ENCODE data around the gene SOX21. TPM values are rescaled to one million over a fixed set of nuclear protein-coding genes. Genes with fewer than 3 reads are reported as not detected.
"Not testable (repeated sequence)": the region's sequence is repeated elsewhere in the genome, so short reads cannot be mapped to it uniquely, and the experiment has no call there.

SOX21 gene
- polyA plus RNA-seq, 1 donor from 2014 or later, result 0.35 TPM

GRCh38 chr13:94726425-94726824 lies 14.1 kb upstream of the SOX21 start:
- H3K27ac ChIP-seq (ENCODE audit: low read length), result no peak overlapping the region
- no peak overlapping the region for H2AFZ ChIP-seq (ENCODE audit: low read depth, low read length)
- H4K20me1 ChIP-seq (ENCODE audit: insufficient read depth), result no peaks in the 10 kb centered on the region
- no peak overlapping the region for H3K4me2 ChIP-seq (ENCODE audit: low read length)
- H3K9ac ChIP-seq (ENCODE audit: low read length), result no peak overlapping the region
- H3F3A ChIP-seq (ENCODE audit: insufficient read depth, low read length, poor library complexity, severe bottlenecking), result no peaks in the 10 kb centered on the region
- no peaks in the 10 kb centered on the region for H3K9me2 ChIP-seq (ENCODE audit: insufficient read depth, low read length)
- no peaks in the 10 kb centered on the region for H3K79me2 ChIP-seq (replicated peaks; ENCODE audit: insufficient read depth, low read length)
- no peaks in the 10 kb centered on the region for H3K9me3 ChIP-seq (ENCODE audit: low read length)
- no peak overlapping the region for H3K4me3 ChIP-seq (ENCODE audit: low read length)
- H3K36me3 ChIP-seq (ENCODE audit: insufficient read depth, low read length), result no peaks in the 10 kb centered on the region
- no peak for TF ChIP-seq MXI1 (conservative IDR thresholded peaks at IDR 0.05; ENCODE audit: poor library complexity, severe bottlenecking)
- no peak for TF ChIP-seq REST (IDR thresholded peaks at IDR 0.05; ENCODE audit: borderline replicate concordance)
- no peak for TF ChIP-seq CTCF (IDR thresholded peaks at IDR 0.05; ENCODE audit: poor library complexity, severe bottlenecking)
- no peak for TF ChIP-seq POLR2AphosphoS5 (IDR thresholded peaks at IDR 0.05)
- TF ChIP-seq TAF1 (IDR thresholded peaks at IDR 0.05; ENCODE audit: low read depth), result no peak
- no peak for TF ChIP-seq SMC3 (conservative IDR thresholded peaks at IDR 0.05; ENCODE audit: poor library complexity)
- no peak for TF ChIP-seq EZH2 (IDR thresholded peaks at IDR 0.05; ENCODE audit: borderline replicate concordance, insufficient read depth, low read length, poor library complexity, severe bottlenecking)
- no peak for TF ChIP-seq RAD21 (conservative IDR thresholded peaks at IDR 0.05)
- TF ChIP-seq EP300 (conservative IDR thresholded peaks at IDR 0.05; ENCODE audit: poor library complexity, severe bottlenecking), result no peak
- H3K27me3 ChIP-seq (ENCODE audit: insufficient read depth, low read depth, low read length), result no peaks in the 10 kb centered on the region

GRCh38 chr13:94722609-94723345 lies 10.4 kb upstream of the SOX21 start:
- Histone ChIP-seq H3F3A (ENCODE audit: insufficient read depth, low read length, poor library complexity, severe bottlenecking) (no peaks in the 10 kb centered on the region), H3K27ac (ENCODE audit: low read length) (no peak overlapping the region), H3K9me2 (ENCODE audit: insufficient read depth, low read length) (no peaks in the 10 kb centered on the region), H3K36me3 (ENCODE audit: insufficient read depth, low read length) (no peaks in the 10 kb centered on the region), H3K9ac (ENCODE audit: low read length) (no peak overlapping the region), H3K9me3 (ENCODE audit: low read length) (no peaks in the 10 kb centered on the region), H3K4me3 (ENCODE audit: low read length) (no peak overlapping the region), H3K79me2 (replicated peaks; ENCODE audit: insufficient read depth, low read length) (no peaks in the 10 kb centered on the region), H3K27me3 (ENCODE audit: insufficient read depth, low read depth, low read length) (no peaks in the 10 kb centered on the region), H3K4me2 (ENCODE audit: low read length) (no peak overlapping the region), H2AFZ (ENCODE audit: low read depth, low read length) (no peak overlapping the region), H4K20me1 (ENCODE audit: insufficient read depth) (no peaks in the 10 kb centered on the region)
- TF ChIP-seq EP300 (conservative IDR thresholded peaks at IDR 0.05; ENCODE audit: poor library complexity, severe bottlenecking), result no peak
- no peak for TF ChIP-seq SMC3 (conservative IDR thresholded peaks at IDR 0.05; ENCODE audit: poor library complexity)
- no peak for TF ChIP-seq EZH2 (IDR thresholded peaks at IDR 0.05; ENCODE audit: borderline replicate concordance, insufficient read depth, low read length, poor library complexity, severe bottlenecking)
- TF ChIP-seq RAD21 (conservative IDR thresholded peaks at IDR 0.05), result no peak
- no peak for TF ChIP-seq MXI1 (conservative IDR thresholded peaks at IDR 0.05; ENCODE audit: poor library complexity, severe bottlenecking)
- TF ChIP-seq REST (IDR thresholded peaks at IDR 0.05; ENCODE audit: borderline replicate concordance), result no peak
- no peak for TF ChIP-seq TAF1 (IDR thresholded peaks at IDR 0.05; ENCODE audit: low read depth)
- TF ChIP-seq CTCF (IDR thresholded peaks at IDR 0.05; ENCODE audit: poor library complexity, severe bottlenecking), result no peak
- no peak for TF ChIP-seq POLR2AphosphoS5 (IDR thresholded peaks at IDR 0.05)

GRCh38 chr13:94718697-94719096 lies 6.4 kb upstream of the SOX21 start:
- H4K20me1 ChIP-seq (ENCODE audit: insufficient read depth); H3K9me2 ChIP-seq (ENCODE audit: insufficient read depth, low read length); H3K4me2 ChIP-seq (ENCODE audit: low read length); H2AFZ ChIP-seq (ENCODE audit: low read depth, low read length); H3K79me2 ChIP-seq (replicated peaks; ENCODE audit: insufficient read depth, low read length); H3K4me3 ChIP-seq (ENCODE audit: low read length); H3K27ac ChIP-seq (ENCODE audit: low read length); H3K9me3 ChIP-seq (ENCODE audit: low read length); H3K36me3 ChIP-seq (ENCODE audit: insufficient read depth, low read length); H3K9ac ChIP-seq (ENCODE audit: low read length); H3F3A ChIP-seq (ENCODE audit: insufficient read depth, low read length, poor library complexity, severe bottlenecking): not testable (repeated sequence)
- H3K27me3 ChIP-seq (ENCODE audit: insufficient read depth, low read depth, low read length), result peaks cover 22% of the 10 kb centered on the region
